HG03457 (cell line): ENCODE results near the gene BBS9.

Source experiments
- ATAC-seq: cut with Tn5 transposase; IDR thresholded peaks from one replicate; pipeline ENCODE4 v1.9.1; 2021; ENCODE audit warnings: moderate number of reproducible peaks; ENCODE audit not compliant: unreplicated experiment

Gene BBS9

GRCh38 chr7:33351709-33352108, 222.3 kb downstream of the BBS9 start:
- ATAC-seq, result no peak

GRCh38 chr7:33354201-33354600, 224.8 kb downstream of the BBS9 start:
- no peak for ATAC-seq

- no peak for ATAC-seq
Measured at GRCh38 chr7:33355386-33355785, 226.0 kb downstream of the BBS9 start.

- no peak for ATAC-seq
Measured at GRCh38 chr7:33356336-33356735, 227.0 kb downstream of the BBS9 start.

GRCh38 chr7:33357846-33358245, 228.5 kb downstream of the BBS9 start:
- ATAC-seq, result no peak

GRCh38 chr7:33369888-33370287, 240.5 kb downstream of the BBS9 start:
- ATAC-seq, result no peak

GRCh38 chr7:33373195-33373594, 243.8 kb downstream of the BBS9 start:
- no peak for ATAC-seq

GRCh38 chr7:33379891-33380525, 250.6 kb downstream of the BBS9 start:
- no peak for ATAC-seq

GRCh38 chr7:33388332-33388731, 259.0 kb downstream of the BBS9 start:
- ATAC-seq, result no peak

GRCh38 chr7:33392148-33392547, 262.8 kb downstream of the BBS9 start:
- no peak for ATAC-seq

- no peak for ATAC-seq
Measured at GRCh38 chr7:33393770-33394169, 264.4 kb downstream of the BBS9 start.

- no peak for ATAC-seq
Measured at GRCh38 chr7:33395340-33395739, 266.0 kb downstream of the BBS9 start.

- ATAC-seq, result no peak
Measured at GRCh38 chr7:33399528-33400213, 270.3 kb downstream of the BBS9 start.

- no peak for ATAC-seq
Measured at GRCh38 chr7:33400214-33400538, 270.8 kb downstream of the BBS9 start.

GRCh38 chr7:33410266-33410665, 280.9 kb downstream of the BBS9 start:
- no peak for ATAC-seq

- ATAC-seq, result no peak
Measured at GRCh38 chr7:33411020-33411419, 281.7 kb downstream of the BBS9 start.

GRCh38 chr7:33412331-33412730, 283.0 kb downstream of the BBS9 start:
- ATAC-seq, result no peak

GRCh38 chr7:33418251-33418701, 288.9 kb downstream of the BBS9 start:
- no peak for ATAC-seq

GRCh38 chr7:33420311-33420940, 291.1 kb downstream of the BBS9 start:
- ATAC-seq, result no peak

GRCh38 chr7:33421429-33421828, 292.1 kb downstream of the BBS9 start:
- ATAC-seq, result no peak

- ATAC-seq, result no peak
Measured at GRCh38 chr7:33422141-33422540, 292.8 kb downstream of the BBS9 start.
